Measurements from ENCODE around the gene ACTN1.

DNA sequence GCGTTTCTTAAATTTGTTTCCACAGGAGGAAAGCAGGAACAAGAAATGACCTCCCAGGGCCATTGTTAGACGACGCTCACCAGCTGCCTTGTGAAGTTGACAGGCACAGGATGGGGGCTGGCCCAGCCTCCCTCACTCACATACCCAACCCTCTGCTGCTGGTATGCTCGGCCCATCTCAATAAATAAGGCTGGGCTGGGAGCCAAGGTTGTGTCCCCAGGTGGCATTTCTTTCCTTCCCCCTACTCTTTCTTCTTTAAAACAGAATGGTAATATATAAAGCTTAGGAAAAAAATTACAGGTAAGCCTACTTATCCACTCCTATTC is 93.0 kb downstream of the ACTN1 start:
- no peak for TF ChIP-seq GATA2 (IDR thresholded peaks at IDR 0.05; ENCODE audit: low read depth, low read length)
- TF ChIP-seq GATA3 (IDR thresholded peaks at IDR 0.05; ENCODE audit: low read depth, low read length), result no peak

All from SH-SY5Y (cell line).